ENCODE measurements around the gene MMADHC.

GRCh38 chr2:149552830-149553229 lies 34.7 kb downstream of the MMADHC start:
- no peak for TF ChIP-seq CTCF (IDR thresholded peaks at IDR 0.05)
- TF ChIP-seq POLR2A (IDR thresholded peaks at IDR 0.05) = no peak
